HTR-8/SVneo (cell line): ENCODE measurements around the gene GOPC.
A peak's percentile ranks its signal among the peaks of the same experiment; 100 is the strongest.
"Not testable (repeated sequence)": the region's sequence is repeated elsewhere in the genome, so short reads cannot be mapped to it uniquely, and the experiment has no call there.

Experiments used
- DNase-seq: peaks from one replicate; pipeline ENCODE4 v3.0.0; 2011; ENCODE audit warnings: low spot score, mixed read lengths; ENCODE audit not compliant: insufficient read length
- FAIRE-seq: peaks from 2 replicates; lab custom pipeline; 2011; peaks lifted over from hg19 to GRCh38; lab: Jason Lieb, UNC

Gene GOPC

GRCh38 chr6:117602151-117602898, at the start of gene GOPC:
GOPC (minus strand) TSS chr6:117602511; CDS start chr6:117602288, 223 bp downstream.
- peak; percentile 98 for DNase-seq
- FAIRE-seq = peak; percentile 78

- DNase-seq, FAIRE-seq: not testable (repeated sequence)
Observed at GRCh38 chr6:117651984-117652383, 49.7 kb upstream of the GOPC start.

DNA sequence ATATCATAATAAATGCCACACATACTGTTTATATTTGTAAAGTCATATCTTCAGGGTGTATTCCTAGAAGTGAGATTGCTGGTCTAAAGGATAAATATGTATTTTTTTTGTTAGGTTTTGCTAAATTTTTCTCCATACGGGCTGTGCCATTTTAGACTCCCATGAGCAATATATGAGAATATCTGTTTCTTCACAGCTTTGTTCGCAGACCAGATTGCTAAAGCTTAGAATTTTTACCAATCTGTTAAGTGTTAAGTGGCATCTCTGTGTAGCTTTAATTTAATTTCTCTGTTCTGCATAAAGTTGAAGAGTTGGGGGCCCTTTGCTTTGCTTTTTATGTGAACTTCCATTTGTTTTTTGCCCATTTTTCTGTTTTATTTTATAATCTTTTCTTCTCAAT, 40.7 kb upstream of the GOPC start:
- FAIRE-seq = no peak

DNA sequence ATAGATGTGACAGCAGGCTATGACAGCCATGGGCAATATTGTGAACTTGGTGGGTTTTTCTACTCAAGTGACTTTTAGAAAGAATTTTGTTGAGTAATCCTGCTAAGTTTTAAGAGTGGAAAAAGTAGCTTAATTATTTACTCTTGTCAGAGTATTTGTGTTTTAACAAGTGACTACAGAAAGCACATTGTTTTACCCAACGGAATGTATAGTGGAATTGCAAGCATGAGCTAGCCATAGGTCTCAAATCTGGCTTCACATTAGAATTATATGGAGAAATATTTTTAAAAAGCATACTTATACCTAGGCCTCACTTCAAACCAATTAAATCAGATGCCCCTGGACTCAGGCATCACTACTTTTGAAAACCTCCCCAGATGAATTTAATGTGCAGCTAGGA, 35.5 kb upstream of the GOPC start:
- no peak for DNase-seq
- no peak for FAIRE-seq

More for the DNA sequence above, 40.7 kb upstream of the GOPC start:
- DNase-seq = no peak

DNA sequence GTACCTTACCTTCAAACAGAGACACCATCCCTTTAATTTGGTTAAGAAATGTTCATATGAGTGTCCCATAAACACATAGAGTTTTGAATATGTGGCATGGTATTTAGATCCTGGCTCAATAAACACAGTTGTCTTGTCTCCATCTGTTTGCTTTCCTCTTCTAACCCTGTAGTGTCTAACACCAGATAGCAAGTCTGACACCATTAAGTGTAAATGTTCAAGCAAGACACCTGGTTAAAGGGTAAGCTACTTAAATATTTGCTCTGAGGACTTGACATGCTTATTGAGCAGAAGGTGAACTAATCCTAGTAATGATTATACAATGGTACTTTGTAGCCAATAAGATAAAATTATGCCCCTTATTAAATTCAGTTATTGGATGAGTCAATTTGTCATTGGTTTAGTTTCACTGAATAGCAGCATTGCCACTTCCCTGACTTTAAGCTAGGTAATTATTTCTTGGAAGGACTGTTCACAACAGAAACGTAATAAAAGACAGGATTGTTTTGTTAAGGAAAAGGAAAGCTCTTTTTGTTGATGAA, 26.9 kb upstream of the GOPC start:
- no peak for DNase-seq
- no peak for FAIRE-seq

DNA sequence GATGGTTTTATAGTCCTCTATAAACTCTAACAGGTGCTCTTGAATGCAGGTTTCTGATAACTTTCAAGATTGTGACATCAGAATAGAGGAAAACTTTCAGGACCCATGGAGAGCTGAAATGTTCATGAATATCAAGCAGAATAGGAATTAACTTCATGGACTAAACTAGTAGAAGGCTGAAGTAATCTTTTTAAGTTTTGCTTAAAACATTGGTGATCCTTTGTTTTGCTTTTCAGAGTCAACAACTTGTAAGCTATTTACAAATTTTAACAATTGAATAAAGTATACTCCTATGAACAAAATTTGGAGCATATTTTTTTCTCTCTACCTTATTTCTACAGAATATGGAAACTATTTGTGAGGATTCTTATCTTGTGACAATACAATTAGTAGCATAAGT, 25.2 kb upstream of the GOPC start:
- FAIRE-seq = no peak

GRCh38 chr6:117624869-117625481, 22.7 kb upstream of the GOPC start:
- DNase-seq = no peak
- no peak for FAIRE-seq

More for the DNA sequence above, 25.2 kb upstream of the GOPC start:
- no peak for DNase-seq

DNA sequence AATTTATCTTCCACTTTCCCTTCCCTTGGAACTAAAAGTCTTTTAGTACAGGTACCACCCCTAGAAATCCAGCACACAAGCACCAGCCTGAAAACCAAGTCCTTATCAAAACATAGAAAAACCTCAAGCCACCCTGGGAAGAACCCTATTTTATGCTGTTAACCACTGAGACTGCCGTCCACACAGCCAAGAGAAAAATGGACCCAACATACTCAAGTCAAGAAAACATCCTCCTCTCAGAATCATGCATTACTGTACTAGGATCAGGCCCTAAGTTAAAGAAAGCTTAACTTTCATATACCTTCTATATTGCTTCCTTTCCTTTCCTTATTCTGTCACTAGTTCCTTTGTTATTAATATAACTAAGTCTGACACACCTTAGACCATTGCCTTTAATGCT, 16.9 kb upstream of the GOPC start:
- DNase-seq (no peak), FAIRE-seq (no peak)

GRCh38 chr6:117617210-117618035, 15.1 kb upstream of the GOPC start:
- DNase-seq (no peak), FAIRE-seq (no peak)

DNA sequence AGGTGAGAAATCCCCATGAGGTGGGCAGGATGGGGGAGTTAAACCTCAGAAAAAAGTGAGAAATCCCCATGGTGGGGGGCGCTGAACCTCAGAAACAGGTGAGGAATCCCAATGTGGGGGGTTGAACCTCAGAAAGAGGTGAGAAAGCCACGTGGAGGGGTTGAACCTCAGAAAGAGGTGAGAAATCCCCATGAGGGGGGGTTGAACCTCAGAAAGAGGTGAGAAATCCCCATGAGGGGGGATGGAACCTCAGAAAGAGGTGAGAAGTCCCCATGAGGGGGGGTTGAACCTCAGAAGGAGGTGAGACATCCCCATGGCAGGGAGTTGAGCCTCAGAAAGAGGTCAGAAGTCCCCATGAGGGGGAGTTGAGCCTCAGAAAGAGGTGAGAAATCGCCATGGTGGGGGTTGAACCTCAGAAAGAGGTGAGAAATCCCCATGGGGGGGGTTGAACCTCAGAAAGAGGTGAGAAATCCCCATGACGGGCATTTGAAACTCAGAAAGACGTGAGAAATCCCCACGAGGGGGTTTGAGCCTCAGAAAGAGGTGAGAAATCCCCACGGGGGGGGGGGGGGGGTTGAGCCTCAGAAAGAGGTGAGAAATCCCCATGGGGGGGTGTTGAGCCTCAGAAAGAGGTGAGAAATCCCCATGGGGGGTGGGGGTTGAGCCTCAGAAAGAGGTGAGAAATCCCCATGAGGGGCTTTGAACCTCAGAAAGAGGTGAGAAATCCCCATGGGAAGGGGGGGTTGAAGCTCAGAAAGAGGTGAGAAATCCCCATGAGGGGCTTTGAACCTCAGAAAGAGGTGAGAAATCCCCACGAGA, 14.3 kb upstream of the GOPC start:
- FAIRE-seq = no peak
- no peak for DNase-seq

GRCh38 chr6:117615750-117616390, 13.6 kb upstream of the GOPC start:
- DNase-seq (peak; percentile 32), FAIRE-seq (no peak)

- DNase-seq (no peak), FAIRE-seq (no peak)
Observed at GRCh38 chr6:117613920-117614560, 11.7 kb upstream of the GOPC start.

DNA sequence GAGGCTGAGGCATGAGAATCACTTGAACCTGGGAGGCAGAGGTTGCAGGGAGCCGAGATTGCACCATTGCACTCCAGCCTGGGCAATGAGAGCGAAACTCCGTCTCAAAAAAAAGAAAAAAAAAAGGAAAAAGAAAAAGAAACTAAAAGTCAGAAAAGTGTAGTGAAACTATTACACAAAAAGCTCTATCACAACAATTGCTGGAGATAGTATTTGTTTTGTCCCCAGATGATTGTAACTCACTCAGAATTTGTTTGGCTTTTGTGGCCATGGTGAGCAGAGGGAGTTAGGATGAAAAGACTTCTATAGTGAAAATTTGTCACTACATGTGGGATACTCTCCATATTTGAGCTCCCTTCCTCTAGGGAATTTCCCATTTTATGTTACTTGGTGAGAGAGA, 5.2 kb upstream of the GOPC start:
- FAIRE-seq (no peak), DNase-seq (no peak)

DNA sequence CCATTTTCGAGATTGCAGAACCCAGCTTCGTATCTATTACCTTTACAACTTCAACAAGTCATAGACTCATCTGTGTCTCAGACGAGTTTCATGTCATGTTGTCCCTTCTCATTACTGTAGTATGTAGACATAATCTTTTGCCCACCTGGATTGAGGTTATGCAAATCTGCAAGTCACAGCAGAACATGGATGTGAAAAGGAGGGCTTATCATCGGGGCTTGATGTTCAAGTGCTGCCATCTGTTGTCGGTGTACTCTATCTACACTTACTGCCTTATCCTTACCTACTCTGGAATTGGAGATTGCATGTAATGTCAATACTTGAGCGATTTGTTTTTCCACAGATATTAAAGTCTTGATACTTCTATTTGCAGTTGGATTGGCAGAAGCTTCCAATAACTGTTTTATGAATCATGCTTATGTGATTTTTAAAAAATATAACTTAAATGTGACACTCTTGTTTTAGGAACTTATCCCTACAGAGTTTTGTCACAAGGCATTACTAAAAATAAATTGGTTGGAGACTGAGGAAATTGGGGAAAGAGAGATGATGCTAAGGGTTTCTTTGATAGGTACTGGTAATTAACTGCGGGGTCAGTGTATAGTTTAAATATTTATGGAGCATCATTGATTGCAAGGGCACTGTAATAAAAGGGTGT, 3.0 kb upstream of the GOPC start:
- FAIRE-seq (peak; percentile 79), DNase-seq (peak; percentile 69)

GRCh38 chr6:117603821-117604220, 1.5 kb upstream of the GOPC start:
- DNase-seq (no peak), FAIRE-seq (no peak)

DNA sequence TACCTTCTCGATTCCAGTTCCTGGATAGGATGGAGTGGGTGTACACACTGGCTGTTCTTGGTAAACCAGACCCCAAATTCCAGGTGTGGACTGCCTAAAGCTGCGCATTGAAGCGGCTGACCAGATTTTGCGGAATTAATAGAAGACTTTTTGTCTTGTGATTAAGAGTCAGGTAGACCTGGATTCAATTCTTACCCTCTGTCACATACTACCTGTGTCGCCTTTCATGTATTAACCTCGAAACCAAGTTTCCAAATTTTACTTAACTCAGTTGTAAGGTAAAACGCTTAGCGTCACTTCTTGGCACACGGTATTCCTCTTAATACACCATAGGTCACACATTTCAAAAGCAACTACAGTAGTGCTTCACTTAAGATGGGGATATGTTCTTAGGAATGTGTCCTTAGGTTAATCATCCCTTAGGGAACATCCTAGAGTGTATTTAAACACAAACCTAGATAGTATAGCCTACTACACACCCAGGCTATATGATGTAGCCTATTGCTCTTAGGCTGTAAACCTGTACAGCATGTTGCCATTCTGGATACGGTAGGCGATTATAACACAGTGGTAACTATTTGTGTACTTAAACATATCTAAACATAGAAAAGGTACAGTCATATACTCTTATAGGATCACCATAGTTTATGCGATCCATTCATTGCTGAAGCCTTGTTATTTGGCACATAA, 733 bp upstream of the GOPC start:
- DNase-seq = no peak
- peak; percentile 28 for FAIRE-seq

GRCh38 chr6:117601811-117602150, 530 bp downstream of the GOPC start:
- DNase-seq (no peak), FAIRE-seq (no peak)
